NOMO-1 treated with dmso at 0.1 percent for 144 hours (cell line): ENCODE data around the gene ZXDA.
"Not testable (repeated sequence)": the region's sequence is repeated elsewhere in the genome, so short reads cannot be mapped to it uniquely, and the experiment has no call there.

Source experiments
- DNase-seq: peaks from one replicate; lab custom pipeline; 2025; ENCODE audit not compliant: unreplicated experiment; lab: John Stamatoyannopoulos, UW

The ZXDA gene

GRCh38 chrX:57910287-57910912 lies at the start of gene ZXDA:
Gene ZXDA, minus strand, starts transcription at chrX:57910458. Its CDS starts 38 bp downstream, at chrX:57910420.
- not testable (repeated sequence) for DNase-seq

- no peak for DNase-seq
Measured at GRCh38 chrX:57952320-57952678, 42.0 kb upstream of the ZXDA start.

- no peak for DNase-seq
Measured at GRCh38 chrX:57951666-57952319, 41.5 kb upstream of the ZXDA start.

- DNase-seq: no peak
Measured at GRCh38 chrX:57933321-57933720, 23.1 kb upstream of the ZXDA start.

GRCh38 chrX:57932266-57932665 lies 22.0 kb upstream of the ZXDA start:
- no peak for DNase-seq

- DNase-seq: no peak
Measured at GRCh38 chrX:57930051-57930450, 19.8 kb upstream of the ZXDA start.

- no peak for DNase-seq
Measured at GRCh38 chrX:57929373-57929772, 19.1 kb upstream of the ZXDA start.

- no peak for DNase-seq
Measured at GRCh38 chrX:57925806-57926205, 15.5 kb upstream of the ZXDA start.

GRCh38 chrX:57918750-57919436 lies 8.6 kb upstream of the ZXDA start:
- no peak for DNase-seq

- DNase-seq: no peak
Measured at GRCh38 chrX:57915680-57916079, 5.4 kb upstream of the ZXDA start.

- DNase-seq: not testable (repeated sequence)
Measured at GRCh38 chrX:57909595-57910286, 517 bp downstream of the ZXDA start.

GRCh38 chrX:57908972-57909594 lies 1.2 kb downstream of the ZXDA start:
- DNase-seq: not testable (repeated sequence)

- no peak for DNase-seq
Measured at GRCh38 chrX:57906790-57907189, 3.5 kb downstream of the ZXDA start.

GRCh38 chrX:57905141-57905540 lies 5.1 kb downstream of the ZXDA start:
- no peak for DNase-seq

GRCh38 chrX:57904176-57904880 lies 5.9 kb downstream of the ZXDA start:
- DNase-seq: no peak

GRCh38 chrX:57902633-57903032 lies 7.6 kb downstream of the ZXDA start:
- DNase-seq: no peak

- no peak for DNase-seq
Measured at GRCh38 chrX:57901466-57901865, 8.8 kb downstream of the ZXDA start.

GRCh38 chrX:57900975-57901374 lies 9.3 kb downstream of the ZXDA start:
- no peak for DNase-seq

GRCh38 chrX:57899906-57900305 lies 10.4 kb downstream of the ZXDA start:
- DNase-seq: no peak

- DNase-seq: no peak
Measured at GRCh38 chrX:57899064-57899463, 11.2 kb downstream of the ZXDA start.

- DNase-seq: no peak
Measured at GRCh38 chrX:57871463-57871862, 38.8 kb downstream of the ZXDA start.
